MCF 10A (cell line): ENCODE measurements around the gene SCGB3A2. TPM values are rescaled to one million over a fixed set of nuclear protein-coding genes. Genes with fewer than 3 reads are reported as not detected.
A peak's percentile ranks its signal among the peaks of the same experiment; 100 is the strongest.

Experiments
- BruUV-seq: library from RNA; stranded (reverse); fragments of 400-500 nt; replicated peaks from 2 replicates; lab custom pipeline; 2021; lab: Mats Ljungman, UMichigan
- CTCF ChIA-PET: fragments of 300-600 bp; sonication (Branson Sonifier 250); formaldehyde crosslinking; extraction: SDS; loops from one replicate; lab custom pipeline; 2021; ENCODE audit warnings: antibody characterized with exemption, inconsistent platforms; lab: Yijun Ruan, JAX
- POLR2A ChIA-PET: fragments of 300-600, 350-650 bp; sonication (Branson Sonifier 250); formaldehyde crosslinking; extraction: SDS; loops from one replicate; lab custom pipeline; 2020; ENCODE audit warnings: antibody characterized with exemption, inconsistent platforms; lab: Yijun Ruan, JAX
- DNase-seq: peaks from one replicate; pipeline ENCODE4 v3.0.0-alpha.2; 2018; ENCODE audit not compliant: unreplicated experiment
- H3K27ac Mint-ChIP-seq: one replicate; pipeline ENCODE4 v1.8.0; 2022; ENCODE audit warnings: mild to moderate bottlenecking, low read depth, mixed read lengths; ENCODE audit not compliant: unreplicated experiment
- H3K27me3 Mint-ChIP-seq: one replicate; pipeline ENCODE4 v1.8.0; 2022; ENCODE audit warnings: mixed read lengths; ENCODE audit not compliant: insufficient read depth, unreplicated experiment
- H3K36me3 Mint-ChIP-seq: one replicate; pipeline ENCODE4 v1.8.0; 2022; ENCODE audit warnings: mild to moderate bottlenecking, moderate library complexity, mixed read lengths; ENCODE audit not compliant: insufficient read depth, unreplicated experiment
- H3K4me1 Mint-ChIP-seq: one replicate; pipeline ENCODE4 v1.8.0; 2022; ENCODE audit warnings: mixed read lengths; ENCODE audit not compliant: insufficient read depth, unreplicated experiment
- H3K4me3 Mint-ChIP-seq: one replicate; pipeline ENCODE4 v1.8.0; 2022; ENCODE audit warnings: mild to moderate bottlenecking, moderate library complexity, mixed read lengths; ENCODE audit not compliant: unreplicated experiment
- H3K9me3 Mint-ChIP-seq: one replicate; pipeline ENCODE4 v1.8.0; 2022; ENCODE audit warnings: mixed read lengths; ENCODE audit not compliant: unreplicated experiment
- intact Hi-C: fragments of 100-400 bp; cut with micrococcal nuclease; formaldehyde crosslinking; loops from 2 replicates; pipeline ENCODE4 v1.14.1; 2022
- total RNA-seq: library from RNA; stranded (reverse); gene quantifications from 2 replicates; pipeline ENCODE4 v1.2.3, GENCODE V29; 2022
- TF ChIP-seq, protein P1 (sequence below): fragments of 200-600 bp; IDR thresholded peaks from one replicate; pipeline ENCODE4 v1.8.0; 2022; ENCODE audit warnings: antibody characterized with exemption, mild to moderate bottlenecking; ENCODE audit not compliant: unreplicated experiment

The SCGB3A2 gene
- total RNA-seq, 1 experiment from 2014 or later, result not detected

GRCh38 chr5:147887930-147888329 lies 9.4 kb downstream of the SCGB3A2 start:
- intact Hi-C loops, result loop anchor here (1.0 to 5.0 kb wide), 5 partner anchors 19 to 844 kb away; partner anchors contain the start of gene C5orf46
- no TSS peak for BruUV-seq
- TF ChIP-seq, protein P1, sequence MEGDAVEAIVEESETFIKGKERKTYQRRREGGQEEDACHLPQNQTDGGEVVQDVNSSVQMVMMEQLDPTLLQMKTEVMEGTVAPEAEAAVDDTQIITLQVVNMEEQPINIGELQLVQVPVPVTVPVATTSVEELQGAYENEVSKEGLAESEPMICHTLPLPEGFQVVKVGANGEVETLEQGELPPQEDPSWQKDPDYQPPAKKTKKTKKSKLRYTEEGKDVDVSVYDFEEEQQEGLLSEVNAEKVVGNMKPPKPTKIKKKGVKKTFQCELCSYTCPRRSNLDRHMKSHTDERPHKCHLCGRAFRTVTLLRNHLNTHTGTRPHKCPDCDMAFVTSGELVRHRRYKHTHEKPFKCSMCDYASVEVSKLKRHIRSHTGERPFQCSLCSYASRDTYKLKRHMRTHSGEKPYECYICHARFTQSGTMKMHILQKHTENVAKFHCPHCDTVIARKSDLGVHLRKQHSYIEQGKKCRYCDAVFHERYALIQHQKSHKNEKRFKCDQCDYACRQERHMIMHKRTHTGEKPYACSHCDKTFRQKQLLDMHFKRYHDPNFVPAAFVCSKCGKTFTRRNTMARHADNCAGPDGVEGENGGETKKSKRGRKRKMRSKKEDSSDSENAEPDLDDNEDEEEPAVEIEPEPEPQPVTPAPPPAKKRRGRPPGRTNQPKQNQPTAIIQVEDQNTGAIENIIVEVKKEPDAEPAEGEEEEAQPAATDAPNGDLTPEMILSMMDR, result no peak
- Mint-ChIP-seq H3K4me3 (no peak overlapping the region), H3K4me1 (peaks cover 21% of the 10 kb centered on the region), H3K9me3 (no peaks in the 10 kb centered on the region), H3K27me3 (no peaks in the 10 kb centered on the region), H3K27ac (no peak overlapping the region), H3K36me3 (no peaks in the 10 kb centered on the region)
- POLR2A ChIA-PET, result interaction anchor here (0.9 to 2.0 kb wide), 4 partner anchors 18 to 46 kb away, joined by 3 to 10 read pairs (median 5); no protein-coding TSS in a partner anchor
- DNase-seq, result peak; percentile 56
- CTCF ChIA-PET, result interaction anchor here (0.7 to 17.8 kb wide), 19 partner anchors 9 to 1091 kb away, joined by 3 to 415 read pairs (median 7); partner anchors contain the start of gene SCGB3A2

DNA sequence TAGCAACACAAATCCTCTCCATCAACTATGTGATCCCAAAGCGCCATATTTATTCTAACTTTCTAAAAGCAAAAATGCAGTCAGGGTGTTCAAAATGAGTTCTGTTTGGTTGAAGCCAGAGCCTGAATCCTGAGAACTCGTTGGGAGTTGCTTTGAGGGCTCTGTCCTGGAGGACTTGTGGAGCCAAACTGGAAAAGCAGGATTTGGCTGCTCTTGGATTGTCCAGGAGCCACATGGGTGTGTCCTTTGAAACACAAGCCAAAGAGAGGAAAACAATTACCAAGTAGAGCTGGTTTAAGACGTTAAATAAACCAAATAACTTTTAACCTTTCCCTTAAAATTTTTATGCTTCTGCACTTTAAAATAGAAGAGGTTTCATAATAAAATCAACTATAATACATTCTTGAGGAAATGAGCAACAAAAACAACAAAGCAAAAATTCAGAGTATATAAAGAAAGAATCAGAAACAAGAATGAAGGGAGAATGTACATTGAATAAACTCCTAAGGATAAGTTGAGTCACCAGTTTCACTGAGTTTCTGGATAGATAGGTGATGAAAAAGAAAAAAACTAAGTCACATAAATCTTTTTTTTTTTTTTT lies 14.3 kb downstream of the SCGB3A2 start:
- TF ChIP-seq, protein P1, result no peak
- BruUV-seq, result no TSS peak
- Mint-ChIP-seq H3K4me3 (no peak overlapping the region), H3K36me3 (peaks cover 6% of the 10 kb centered on the region), H3K4me1 (peaks cover 18% of the 10 kb centered on the region), H3K9me3 (no peaks in the 10 kb centered on the region), H3K27me3 (no peaks in the 10 kb centered on the region), H3K27ac (peak overlapping the region; percentile 71)
- CTCF ChIA-PET, result interaction anchor here (1.8 to 17.8 kb wide), 2 partner anchors 35 to 40 kb away, joined by 7 to 415 read pairs; no protein-coding TSS in a partner anchor
- POLR2A ChIA-PET, result interaction anchor here (0.8 to 1.3 kb wide), 2 partner anchors 11 to 13 kb away, joined by 3 to 4 read pairs; no protein-coding TSS in a partner anchor
- peak; percentile 44 for DNase-seq
- intact Hi-C loops, result no loop called here

DNA sequence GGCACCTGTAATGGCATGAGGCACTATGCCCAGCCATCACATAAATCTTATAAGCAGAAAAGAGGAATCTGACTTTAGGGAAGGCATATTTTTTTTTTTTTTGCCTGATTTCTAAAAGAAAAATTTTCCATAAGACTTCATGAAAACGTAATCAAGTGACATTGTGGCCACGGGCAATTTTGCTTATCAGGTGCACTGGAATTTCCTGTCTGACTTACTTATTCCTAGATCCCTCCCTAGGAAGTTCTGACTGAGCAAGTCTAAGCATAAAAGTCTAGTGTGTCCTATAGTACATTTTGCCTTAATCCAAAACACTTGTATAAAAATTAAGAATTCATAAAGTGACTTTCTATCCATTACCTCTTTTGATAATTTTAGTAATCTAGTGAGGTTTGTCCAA lies 15.3 kb downstream of the SCGB3A2 start:
- intact Hi-C loops, result no loop called here
- BruUV-seq, result no TSS peak
- TF ChIP-seq, protein P1, result no peak
- ChIA-PET POLR2A (interaction anchor here (0.6 kb wide), 1 partner anchor 17 kb away, joined by 5 read pairs; no protein-coding TSS in a partner anchor), CTCF (interaction anchor here (0.6 to 17.8 kb wide), 3 partner anchors 39 to 286 kb away, joined by 3 to 415 read pairs (median 4); no protein-coding TSS in a partner anchor)
- Mint-ChIP-seq H3K27ac (no peak overlapping the region), H3K36me3 (peaks cover 6% of the 10 kb centered on the region), H3K4me1 (peaks cover 19% of the 10 kb centered on the region), H3K9me3 (no peaks in the 10 kb centered on the region), H3K4me3 (no peak overlapping the region), H3K27me3 (no peaks in the 10 kb centered on the region)
- DNase-seq, result no peak

DNA sequence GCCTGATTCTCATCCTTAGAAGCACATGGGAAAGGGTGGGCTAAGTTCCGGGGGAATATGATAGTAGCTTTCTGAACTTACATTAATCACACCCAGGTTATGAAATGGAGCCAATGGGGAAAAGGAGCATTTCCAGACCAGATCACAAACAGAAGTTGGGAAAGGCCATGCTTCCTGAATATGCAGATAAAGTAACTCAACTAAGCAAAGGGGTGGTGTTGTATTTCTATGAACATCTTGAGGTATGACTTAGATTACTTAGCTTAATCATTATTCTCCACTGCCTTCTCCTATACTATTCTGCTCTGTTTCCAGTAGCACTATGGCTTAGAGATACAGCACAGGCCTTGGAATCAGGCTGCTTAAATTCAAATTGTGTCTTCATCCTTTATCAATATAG lies 17.4 kb downstream of the SCGB3A2 start:
- CTCF ChIA-PET, result interaction anchor here (0.7 to 3.7 kb wide), 4 partner anchors 13 to 38 kb away, joined by 3 to 28 read pairs (median 3); no protein-coding TSS in a partner anchor
- intact Hi-C loops, result no loop called here
- Mint-ChIP-seq H3K9me3 (no peaks in the 10 kb centered on the region), H3K36me3 (peaks cover 6% of the 10 kb centered on the region), H3K4me1 (peaks cover 31% of the 10 kb centered on the region), H3K27ac (no peak overlapping the region), H3K4me3 (no peak overlapping the region), H3K27me3 (no peaks in the 10 kb centered on the region)
- no TSS peak for BruUV-seq
- POLR2A ChIA-PET, result interaction anchor here (0.7 to 1.6 kb wide), 4 partner anchors 11 to 32 kb away, joined by 3 to 5 read pairs (median 3); partner anchors contain the start of gene C5orf46
- TF ChIP-seq, protein P1, result no peak
- DNase-seq, result no peak
